HG03575 (cell line): Measurements from ENCODE around the gene PSMG3.

Experiments used
- ATAC-seq: cut with Tn5 transposase; IDR thresholded peaks from one replicate; pipeline ENCODE4 v1.9.1; 2021; ENCODE audit not compliant: unreplicated experiment, insufficient number of reproducible peaks, low FRiP score; ENCODE audit errors: extremely low read depth

PSMG3 gene

GRCh38 chr7:1538544-1539180, 31.2 kb downstream of the PSMG3 start:
- ATAC-seq = no peak

GRCh38 chr7:1537535-1538412, 32.1 kb downstream of the PSMG3 start:
- ATAC-seq = no peak

- ATAC-seq = no peak
Measured at GRCh38 chr7:1536743-1537534, 32.9 kb downstream of the PSMG3 start.

GRCh38 chr7:1536455-1536742, 33.4 kb downstream of the PSMG3 start:
- ATAC-seq = no peak

- ATAC-seq = no peak
Measured at GRCh38 chr7:1535701-1536454, 34.0 kb downstream of the PSMG3 start.

- no peak for ATAC-seq
Measured at GRCh38 chr7:1535100-1535458, 34.8 kb downstream of the PSMG3 start.

- ATAC-seq = no peak
Measured at GRCh38 chr7:1534330-1535099, 35.3 kb downstream of the PSMG3 start.

- ATAC-seq = no peak
Measured at GRCh38 chr7:1533547-1534329, 36.1 kb downstream of the PSMG3 start.

GRCh38 chr7:1533255-1533546, 36.6 kb downstream of the PSMG3 start:
- no peak for ATAC-seq

GRCh38 chr7:1532456-1533254, 37.2 kb downstream of the PSMG3 start:
- no peak for ATAC-seq

- no peak for ATAC-seq
Measured at GRCh38 chr7:1531979-1532455, 37.8 kb downstream of the PSMG3 start.

- no peak for ATAC-seq
Measured at GRCh38 chr7:1531263-1531978, 38.4 kb downstream of the PSMG3 start.

GRCh38 chr7:1530946-1531262, 38.9 kb downstream of the PSMG3 start:
- ATAC-seq = no peak

GRCh38 chr7:1529383-1530116, 40.3 kb downstream of the PSMG3 start:
- ATAC-seq = no peak

- no peak for ATAC-seq
Measured at GRCh38 chr7:1526271-1526754, 43.5 kb downstream of the PSMG3 start.

- no peak for ATAC-seq
Measured at GRCh38 chr7:1525409-1525808, 44.4 kb downstream of the PSMG3 start.
